Subcutaneous adipose tissue (tissue), 4 donors: ENCODE data around the gene CRAT. TPM values are rescaled to one million over a fixed set of nuclear protein-coding genes. Genes with fewer than 3 reads are reported as not detected.

Source experiments
- total RNA-seq, 4 donors: library from RNA; depleted of rRNA; stranded (reverse); fragments of >200 nt; gene quantifications; one replicate each; pipeline ENCODE4 v1.1.0, GENCODE V29; 2016

The CRAT gene
- total RNA-seq, 4 donors from 2014 or later: 41.3 to 141 (median 68.7) TPM

Other genes with a start within 250 kb of the CRAT start
- 1 to 10 TPM; 1.5 to 7.5 (median 2.1) TPM for gene KYAT1, start 228.8 kb downstream of the CRAT start, total RNA-seq
- gene LRRC8A, start 228.7 kb downstream of the CRAT start, total RNA-seq: 10 to 100 TPM; 17.2 to 78.6 (median 24.4) TPM
- gene PHYHD1, start 189.8 kb downstream of the CRAT start, total RNA-seq: 10 to 100 TPM; 16.1 to 82.3 (median 29.9) TPM
- gene DOLK, start 163.2 kb downstream of the CRAT start, total RNA-seq: 10 to 100 TPM; 10.4 to 16.6 (median 11.5) TPM
- gene NUP188, start 163.1 kb downstream of the CRAT start, total RNA-seq: 10 to 100 TPM; 21.1 to 62.9 (median 28.6) TPM
- 10 to 100 TPM; 24.8 to 74.8 (median 52.5) TPM for gene SH3GLB2, start 82.5 kb downstream of the CRAT start, total RNA-seq
- gene MIGA2, start 74.2 kb downstream of the CRAT start, total RNA-seq: 10 to 100 TPM in 2 of 4 donors, 1 to 10 TPM in 2; 8.8 to 50.5 (median 12.4) TPM
- gene DOLPP1, start 29.7 kb downstream of the CRAT start, total RNA-seq: 1 to 10 TPM; 3.3 to 10.0 (median 5.0) TPM
- gene PTPA, start 622 bp upstream of the CRAT start, total RNA-seq: 10 to 100 TPM; 23.8 to 51.1 (median 34.4) TPM
- 10 to 100 TPM in 2 of 4 donors, 1 to 10 TPM in 2; 4.7 to 10.6 (median 7.7) TPM for gene IER5L, start 67.5 kb upstream of the CRAT start, total RNA-seq